ENCODE results near the gene RHOD. TPM values are rescaled to one million over a fixed set of nuclear protein-coding genes. Genes with fewer than 3 reads are reported as not detected.

The RHOD gene
- total RNA-seq, 1 experiment from 2014 or later: 190 TPM

GRCh38 chr11:67023957-67024353 lies 32.7 kb upstream of the RHOD start:
- no TSS peak for BruUV-seq (replicated peaks)
- Mint-ChIP-seq H3K27ac (ENCODE audit: low read depth, unreplicated experiment) (no peak overlapping the region), H3K27me3 (ENCODE audit: insufficient read depth, unreplicated experiment) (no peaks in the 10 kb centered on the region), H3K4me1 (ENCODE audit: insufficient read depth, unreplicated experiment) (peaks cover 22% of the 10 kb centered on the region), H3K9me3 (ENCODE audit: unreplicated experiment) (peaks cover 3% of the 10 kb centered on the region), H3K36me3 (ENCODE audit: insufficient read depth, unreplicated experiment) (no peaks in the 10 kb centered on the region), H3K4me3 (ENCODE audit: unreplicated experiment) (peak overlapping the region; percentile 65)
- CTCF ChIA-PET: interaction anchor here (0.5 kb wide), 1 partner anchor 87 kb away, joined by 7 read pairs; no protein-coding TSS in a partner anchor
- intact Hi-C loops (cut with micrococcal nuclease): loop anchor here (5.0 kb wide), 1 partner anchor 182 kb away; the partner anchor contains the start of gene RCE1
- POLR2A ChIA-PET: interaction anchor here (0.6 to 1.4 kb wide), 4 partner anchors 31 to 132 kb away, joined by 3 to 5 read pairs (median 3); no protein-coding TSS in a partner anchor
- TF ChIP-seq CTCF (IDR thresholded peaks at IDR 0.05; ENCODE audit: unreplicated experiment): no peak
- peak; percentile 8 for DNase-seq (ENCODE audit: unreplicated experiment)

GRCh38 chr11:67024410-67024809 lies 32.2 kb upstream of the RHOD start:
- no peak overlapping the region for H3K4me3 Mint-ChIP-seq (ENCODE audit: unreplicated experiment)
- H3K27me3 Mint-ChIP-seq (ENCODE audit: insufficient read depth, unreplicated experiment): no peaks in the 10 kb centered on the region
- intact Hi-C loops (cut with micrococcal nuclease): loop anchor here (5.0 kb wide), 1 partner anchor 182 kb away; the partner anchor contains the start of gene RCE1

GRCh38 chr11:67024966-67025365 lies 31.7 kb upstream of the RHOD start:
- peak; percentile 24 for DNase-seq (ENCODE audit: unreplicated experiment)
- CTCF ChIA-PET: interaction anchor here (0.6 to 1.5 kb wide), 5 partner anchors 19 to 188 kb away, joined by 3 to 7 read pairs (median 3); partner anchors contain the start of gene RCE1
- BruUV-seq (replicated peaks): no TSS peak

More at GRCh38 chr11:67024410-67024809, 32.2 kb upstream of the RHOD start:
- TF ChIP-seq CTCF (IDR thresholded peaks at IDR 0.05; ENCODE audit: unreplicated experiment): no peak
- no peak overlapping the region for H3K27ac Mint-ChIP-seq (ENCODE audit: low read depth, unreplicated experiment)
- H3K36me3 Mint-ChIP-seq (ENCODE audit: insufficient read depth, unreplicated experiment): no peaks in the 10 kb centered on the region
- peaks cover 22% of the 10 kb centered on the region for H3K4me1 Mint-ChIP-seq (ENCODE audit: insufficient read depth, unreplicated experiment)
- CTCF ChIA-PET: interaction anchor here (0.5 to 0.6 kb wide), 3 partner anchors 33 to 188 kb away, joined by 3 to 7 read pairs (median 3); no protein-coding TSS in a partner anchor
- DNase-seq (ENCODE audit: unreplicated experiment): peak; percentile 26
- no TSS peak for BruUV-seq (replicated peaks)
- H3K9me3 Mint-ChIP-seq (ENCODE audit: unreplicated experiment): no peaks in the 10 kb centered on the region
- POLR2A ChIA-PET: interaction anchor here (0.6 to 1.4 kb wide), 3 partner anchors 36 to 132 kb away, joined by 3 to 5 read pairs (median 3); no protein-coding TSS in a partner anchor

More at GRCh38 chr11:67024966-67025365, 31.7 kb upstream of the RHOD start:
- Mint-ChIP-seq H3K4me1 (ENCODE audit: insufficient read depth, unreplicated experiment) (peaks cover 22% of the 10 kb centered on the region), H3K36me3 (ENCODE audit: insufficient read depth, unreplicated experiment) (no peaks in the 10 kb centered on the region), H3K4me3 (ENCODE audit: unreplicated experiment) (no peak overlapping the region), H3K9me3 (ENCODE audit: unreplicated experiment) (no peaks in the 10 kb centered on the region), H3K27me3 (ENCODE audit: insufficient read depth, unreplicated experiment) (no peaks in the 10 kb centered on the region), H3K27ac (ENCODE audit: low read depth, unreplicated experiment) (no peak overlapping the region)
- TF ChIP-seq CTCF (IDR thresholded peaks at IDR 0.05; ENCODE audit: unreplicated experiment): no peak
- POLR2A ChIA-PET: interaction anchor here (0.6 to 4.0 kb wide), 2 partner anchors 30 to 184 kb away, joined by 3 to 30 read pairs; partner anchors contain the start of gene RHOD
- intact Hi-C loops (cut with micrococcal nuclease): loop anchor here (5.0 kb wide), 1 partner anchor 183 kb away; the partner anchor contains the start of gene RCE1
